NCI-H2107 (cell line): ENCODE data around the gene MUS81.

ENCODE experiments used
- DNase-seq: peaks from one replicate; lab custom pipeline; 2025; lab: John Stamatoyannopoulos, UW

Gene MUS81

GRCh38 chr11:65861165-65861505, 902 bp downstream of the MUS81 start:
- DNase-seq: no peak

DNA sequence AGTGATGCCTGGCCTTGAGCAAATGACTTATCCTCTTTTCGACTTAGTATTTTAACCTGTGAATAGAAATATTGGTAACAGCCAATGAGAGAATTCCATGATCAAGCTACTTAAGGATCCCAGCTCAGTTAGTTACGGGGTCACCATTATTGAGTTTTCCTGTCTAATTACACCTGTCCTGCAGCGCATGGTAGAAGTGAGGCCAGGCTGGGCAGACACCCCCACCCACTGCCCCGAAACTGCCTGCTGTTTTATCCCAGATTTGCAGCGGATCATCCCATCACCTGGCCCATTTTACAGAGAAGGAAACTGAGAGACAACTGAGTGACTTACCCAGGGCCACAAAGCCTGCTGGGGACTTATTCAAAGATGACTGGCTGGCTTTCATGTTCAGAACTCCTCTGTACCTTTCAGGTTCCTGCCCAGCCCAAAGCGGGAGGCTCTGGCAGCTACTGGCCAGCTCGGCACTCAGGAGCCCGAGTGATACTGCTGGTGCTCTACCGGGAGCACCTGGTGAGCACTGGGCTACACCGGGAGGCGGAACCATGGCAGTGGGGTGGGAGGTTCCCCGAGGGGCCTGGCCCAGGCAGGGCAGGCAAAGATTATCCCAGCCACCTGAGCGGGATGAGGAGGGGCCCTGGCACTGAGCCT, 1.4 kb downstream of the MUS81 start:
- DNase-seq: no peak

GRCh38 chr11:65862191-65862735, 2.0 kb downstream of the MUS81 start:
- no peak for DNase-seq

DNA sequence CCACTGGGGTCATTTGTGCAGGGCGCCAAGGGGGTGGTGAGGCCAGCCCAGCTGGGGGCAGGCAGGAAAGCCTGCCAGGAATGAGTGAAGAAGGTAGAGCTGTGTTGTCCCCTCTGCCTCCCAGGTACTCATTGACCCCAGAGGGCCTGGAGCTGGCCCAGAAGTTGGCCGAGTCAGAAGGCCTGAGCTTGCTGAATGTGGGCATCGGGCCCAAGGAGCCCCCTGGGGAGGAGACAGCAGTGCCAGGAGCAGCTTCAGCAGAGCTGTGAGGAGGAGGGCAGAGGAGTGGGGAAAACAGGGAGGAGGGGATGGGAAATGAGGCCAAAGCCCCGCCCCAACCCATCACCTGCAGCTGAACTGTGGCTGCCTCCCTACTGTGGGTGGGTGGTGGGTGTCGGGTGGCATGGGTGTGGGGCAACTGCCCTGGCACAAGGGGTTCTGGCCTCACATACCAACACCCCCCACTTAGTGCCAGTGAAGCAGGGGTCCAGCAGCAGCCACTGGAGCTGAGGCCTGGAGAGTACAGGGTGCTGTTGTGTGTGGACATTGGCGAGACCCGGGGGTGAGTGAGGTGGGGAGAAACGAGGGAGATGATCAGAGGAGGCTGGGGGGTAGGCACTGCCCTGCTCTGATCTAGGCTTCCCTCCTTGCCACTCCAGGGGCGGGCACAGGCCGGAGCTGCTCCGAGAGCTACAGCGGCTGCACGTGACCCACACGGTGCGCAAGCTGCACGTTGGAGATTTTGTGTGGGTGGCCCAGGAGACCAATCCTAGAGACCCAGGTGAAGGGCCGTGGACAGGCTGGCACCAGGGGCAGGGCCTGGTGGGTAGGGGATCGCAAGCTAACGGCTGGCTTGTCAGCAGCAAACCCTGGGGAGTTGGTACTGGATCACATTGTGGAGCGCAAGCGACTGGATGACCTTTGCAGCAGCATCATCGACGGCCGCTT, 3.0 kb downstream of the MUS81 start:
- no peak for DNase-seq

DNA sequence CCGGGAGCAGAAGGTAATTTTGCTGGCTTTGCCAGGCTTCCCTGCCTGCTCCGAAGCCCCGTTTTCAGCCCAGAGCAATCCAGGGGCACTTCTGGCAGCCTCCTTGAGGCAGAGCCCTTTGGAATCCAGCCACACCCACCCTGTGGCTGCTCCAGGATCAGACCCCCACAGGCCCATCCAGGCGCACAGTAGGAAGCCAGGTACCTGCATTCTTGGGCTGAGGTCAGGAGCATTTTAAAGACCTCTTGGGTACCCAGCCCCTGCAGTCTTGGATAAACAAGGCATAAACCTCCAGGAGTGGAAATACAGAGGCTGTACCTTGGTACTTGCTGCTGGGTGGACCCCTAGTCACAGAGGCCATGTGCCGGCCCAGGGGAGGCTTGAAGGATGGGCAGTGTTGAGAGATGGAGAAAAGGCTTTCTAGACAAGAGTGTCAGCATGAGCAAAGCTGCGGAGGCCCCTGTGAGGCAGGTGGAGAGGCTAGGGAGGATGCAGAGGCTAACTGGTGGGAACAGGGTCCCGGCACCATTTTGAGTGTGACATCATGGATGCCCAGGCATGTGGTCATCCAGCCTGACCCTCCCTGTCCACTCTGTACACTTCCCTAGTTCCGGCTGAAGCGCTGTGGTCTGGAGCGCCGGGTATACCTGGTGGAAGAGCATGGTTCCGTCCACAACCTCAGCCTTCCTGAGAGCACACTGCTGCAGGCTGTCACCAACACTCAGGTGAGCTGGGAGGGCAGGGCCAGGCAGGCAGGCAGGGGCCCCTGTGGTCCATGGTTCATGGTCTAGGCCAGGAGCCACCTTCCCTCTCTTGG, 3.9 kb downstream of the MUS81 start:
- DNase-seq: no peak

GRCh38 chr11:65864706-65865471, 4.7 kb downstream of the MUS81 start:
- no peak for DNase-seq

DNA sequence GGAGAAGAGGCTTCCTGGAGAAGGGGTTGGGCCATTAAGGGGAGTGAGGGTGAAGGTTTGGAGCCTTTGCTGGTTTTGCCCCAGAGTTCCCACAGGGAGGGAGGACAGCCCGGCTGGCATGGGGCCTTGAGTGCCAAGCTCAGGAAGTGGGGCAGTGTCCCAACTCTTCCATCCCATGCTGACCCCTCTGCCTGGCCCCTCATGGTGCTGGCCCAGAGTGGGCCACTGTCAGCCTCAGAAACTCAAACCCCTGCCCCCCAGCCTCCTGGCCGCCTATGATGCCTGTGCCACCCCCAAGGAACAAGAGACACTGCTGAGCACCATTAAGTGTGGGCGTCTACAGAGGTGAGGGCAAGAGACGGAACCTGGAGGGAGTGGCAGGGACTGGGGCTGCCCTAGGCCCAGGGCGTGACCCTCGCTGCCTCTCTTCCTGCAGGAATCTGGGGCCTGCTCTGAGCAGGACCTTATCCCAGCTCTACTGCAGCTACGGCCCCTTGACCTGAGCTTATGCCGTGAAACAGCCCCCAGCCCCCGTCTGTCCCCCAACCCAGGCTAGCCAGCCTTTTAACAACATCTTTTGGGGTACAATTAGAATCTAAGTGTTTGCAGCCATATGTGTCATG, 5.4 kb downstream of the MUS81 start:
- no peak for DNase-seq

GRCh38 chr11:65866509-65867283, 6.5 kb downstream of the MUS81 start:
- DNase-seq: no peak

GRCh38 chr11:65867284-65868071, 7.2 kb downstream of the MUS81 start:
- no peak for DNase-seq

DNA sequence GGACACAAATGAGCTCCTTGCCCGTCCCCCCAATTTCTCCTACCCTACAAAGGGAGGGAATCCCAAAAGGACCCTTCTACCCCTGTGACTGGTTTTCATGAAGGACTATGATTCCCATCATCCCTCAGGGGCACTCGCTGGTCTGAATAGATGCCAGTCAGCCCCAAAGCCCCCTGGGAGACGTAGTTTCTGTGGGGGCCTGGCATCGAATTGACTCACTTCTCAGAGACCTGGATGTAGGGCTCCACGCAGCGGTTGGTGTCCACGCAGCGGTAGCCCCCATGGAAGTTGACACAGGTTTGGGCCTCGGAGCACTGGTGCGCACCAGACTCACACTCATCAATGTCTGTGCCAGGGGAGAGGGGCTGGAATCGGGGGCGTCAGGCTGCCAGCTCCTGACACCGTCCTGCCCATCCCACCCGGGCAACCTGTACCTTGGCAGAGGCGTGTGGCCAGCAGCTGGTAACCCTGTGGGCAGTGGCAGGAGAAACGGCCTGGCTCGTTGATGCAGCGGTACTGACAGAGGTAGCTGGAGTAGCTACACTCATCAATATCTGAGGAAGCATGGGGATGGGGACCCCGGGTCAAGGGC, 7.9 kb downstream of the MUS81 start:
- DNase-seq: no peak

GRCh38 chr11:65868907-65869306, 8.7 kb downstream of the MUS81 start:
- no peak for DNase-seq

- no peak for DNase-seq
These were observed 9.5 kb downstream of the MUS81 start for GRCh38 chr11:65869643-65870306.

- DNase-seq: no peak
These were observed 10.1 kb downstream of the MUS81 start for GRCh38 chr11:65870307-65870658.

DNA sequence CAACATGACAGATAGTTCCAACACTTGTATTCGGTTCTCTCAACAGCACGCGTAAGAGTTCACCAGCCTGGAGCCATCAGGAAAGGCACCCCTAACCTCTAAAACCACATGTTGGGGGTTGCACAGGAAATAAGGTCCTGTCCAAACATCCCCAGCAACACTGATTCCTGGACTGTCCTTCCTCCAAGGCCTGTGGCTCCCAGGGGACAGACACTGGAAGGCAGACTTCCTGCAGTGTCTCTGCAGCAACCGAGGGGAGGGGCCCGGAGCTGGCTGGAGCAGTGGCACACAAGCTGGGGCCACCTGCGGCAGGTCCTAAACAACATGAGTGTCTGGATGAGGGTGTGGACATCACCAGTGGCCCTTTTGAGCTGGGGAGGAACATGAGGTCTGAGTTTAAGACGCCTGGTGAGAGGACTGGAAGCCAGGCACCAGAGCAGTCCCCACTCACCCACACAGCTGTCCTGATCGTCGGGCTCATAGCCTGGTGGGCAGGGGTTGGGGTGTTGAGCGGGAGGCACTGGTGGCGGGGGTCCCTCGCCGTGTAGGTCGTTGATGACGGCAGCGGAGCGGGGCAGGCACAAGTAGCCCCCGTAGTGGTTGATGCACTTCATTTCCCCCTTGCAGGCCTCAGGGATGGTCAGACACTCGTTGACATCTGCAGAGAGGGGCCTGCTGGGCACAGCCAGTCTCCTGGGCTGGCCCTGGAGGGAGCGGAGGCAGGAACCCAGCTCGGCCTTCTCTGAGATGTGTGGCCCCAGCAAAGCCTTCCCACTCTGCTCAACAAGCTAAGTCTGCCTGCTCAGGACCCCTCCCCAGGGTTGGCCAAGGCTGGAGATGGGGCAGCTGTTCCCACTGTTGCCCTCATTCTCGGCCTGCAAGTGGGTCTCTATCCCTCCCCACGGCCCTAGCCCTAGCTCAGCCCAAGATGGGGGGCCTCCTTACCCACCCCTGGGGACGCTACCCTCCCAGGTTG, 10.8 kb downstream of the MUS81 start:
- no peak for DNase-seq

GRCh38 chr11:65871811-65872548, 11.7 kb downstream of the MUS81 start:
- DNase-seq: no peak

DNA sequence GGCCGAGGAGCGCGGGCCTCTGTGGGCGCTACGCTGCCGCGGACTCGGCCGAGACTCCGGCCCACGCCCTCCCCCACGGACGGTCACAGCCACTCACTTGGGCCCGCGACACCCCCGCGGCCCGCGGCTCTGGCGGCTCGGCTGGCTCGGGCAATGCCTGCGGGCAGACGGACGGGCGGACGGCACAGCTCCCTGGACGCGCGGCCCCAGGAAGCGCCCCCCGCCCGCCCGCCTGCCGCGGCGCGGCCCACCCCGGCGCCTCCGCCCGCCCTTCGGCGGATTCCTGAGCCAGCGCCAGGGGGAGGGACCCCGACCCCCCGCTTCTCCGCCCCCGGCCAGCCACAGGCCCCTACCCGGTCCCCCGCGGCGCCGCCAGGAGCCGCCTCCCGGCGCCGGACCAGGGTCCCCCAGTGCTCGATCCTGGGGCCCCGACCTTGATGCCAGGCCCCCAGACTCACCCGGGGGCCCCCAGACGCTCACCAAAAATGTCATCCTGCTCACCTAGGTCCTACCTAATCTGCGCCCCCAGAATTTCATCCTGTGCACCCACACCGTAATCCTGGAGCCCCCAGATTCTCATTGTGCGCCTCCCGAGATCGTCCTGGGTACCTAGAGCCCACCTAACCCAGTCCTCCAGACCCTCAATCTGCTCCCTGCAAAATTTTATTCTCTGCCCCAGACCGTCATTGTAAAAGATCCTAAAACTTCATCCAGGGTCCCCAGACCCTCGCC, 12.5 kb downstream of the MUS81 start, which contains the start of gene EFEMP2:
Gene EFEMP2, minus strand, starts transcription at position 215 of the 732 bp plus-strand sequence. CDS start 446 bp downstream, outside the sequence.
- no peak for DNase-seq
